HG03521 (cell line): Measurements from ENCODE around the gene TTF1.
A peak's percentile ranks its signal among the peaks of the same experiment; 100 is the strongest.

Source experiments
- ATAC-seq: cut with Tn5 transposase; IDR thresholded peaks from one replicate; pipeline ENCODE4 v1.9.1; 2021; ENCODE audit warnings: mild to moderate bottlenecking, moderate library complexity; ENCODE audit not compliant: unreplicated experiment

Gene TTF1

GRCh38 chr9:132367613-132368313 lies 38.9 kb downstream of the TTF1 start:
- no peak for ATAC-seq

- no peak for ATAC-seq
These were observed 40.2 kb downstream of the TTF1 start for GRCh38 chr9:132366481-132366880.

- ATAC-seq, result no peak
These were observed 40.7 kb downstream of the TTF1 start for GRCh38 chr9:132365986-132366385.

GRCh38 chr9:132364068-132364467 lies 42.6 kb downstream of the TTF1 start:
- ATAC-seq, result no peak

- ATAC-seq, result no peak
These were observed 48.9 kb downstream of the TTF1 start for GRCh38 chr9:132357764-132358163.

GRCh38 chr9:132356324-132356924 lies 50.2 kb downstream of the TTF1 start:
- ATAC-seq, result no peak

- ATAC-seq, result peak; percentile 89
These were observed 51.8 kb downstream of the TTF1 start, which contains the start of gene SETX for GRCh38 chr9:132354637-132355355. Gene SETX, minus strand, starts transcription at chr9:132354986. Its CDS starts 5,558 bp downstream, at chr9:132349428.

GRCh38 chr9:132351404-132352045 lies 55.1 kb downstream of the TTF1 start:
- no peak for ATAC-seq

GRCh38 chr9:132350861-132351315 lies 55.8 kb downstream of the TTF1 start:
- ATAC-seq, result no peak

- no peak for ATAC-seq
These were observed 58.0 kb downstream of the TTF1 start for GRCh38 chr9:132348676-132349075.

- no peak for ATAC-seq
These were observed 60.5 kb downstream of the TTF1 start for GRCh38 chr9:132346177-132346576.

GRCh38 chr9:132341177-132341840 lies 65.3 kb downstream of the TTF1 start:
- no peak for ATAC-seq

GRCh38 chr9:132334364-132334763 lies 72.3 kb downstream of the TTF1 start:
- ATAC-seq, result no peak

- no peak for ATAC-seq
These were observed 73.1 kb downstream of the TTF1 start for GRCh38 chr9:132333556-132333955.

GRCh38 chr9:132328580-132328979 lies 78.1 kb downstream of the TTF1 start:
- no peak for ATAC-seq

GRCh38 chr9:132327537-132327936 lies 79.1 kb downstream of the TTF1 start:
- ATAC-seq, result no peak
